HG03097 (cell line): ENCODE data around the gene RERE.
"Not testable (repeated sequence)": the region's sequence is repeated elsewhere in the genome, so short reads cannot be mapped to it uniquely, and the experiment has no call there.

Experiments used
- ATAC-seq: cut with Tn5 transposase; IDR thresholded peaks from one replicate; pipeline ENCODE4 v1.9.1; 2021; ENCODE audit not compliant: unreplicated experiment, low FRiP score

The RERE gene

DNA sequence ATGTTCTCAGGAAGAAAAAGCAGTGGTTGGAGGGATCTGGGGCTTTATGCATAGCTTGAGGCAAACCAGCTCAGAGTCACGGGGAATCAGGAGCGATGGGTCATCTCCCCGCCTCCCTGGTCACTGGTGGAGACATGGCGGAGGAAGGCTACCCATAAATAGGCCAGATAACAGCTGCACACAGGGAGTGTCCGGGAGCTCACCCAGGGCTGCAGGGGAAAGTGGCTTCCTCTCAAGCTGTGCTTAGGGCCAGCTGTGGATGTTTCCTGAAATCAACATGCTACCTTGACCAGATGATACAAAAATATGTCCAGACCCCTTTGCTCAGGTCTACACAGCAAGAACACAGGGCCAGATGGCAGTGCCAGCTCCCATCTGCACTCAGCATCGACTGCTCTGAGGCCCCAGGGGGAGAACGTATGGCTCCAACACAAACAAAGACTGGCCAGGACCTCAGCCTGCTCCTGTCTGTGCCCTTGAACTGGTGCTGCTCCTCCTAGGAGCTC is 27.1 kb upstream of the RERE start:
- ATAC-seq = no peak

DNA sequence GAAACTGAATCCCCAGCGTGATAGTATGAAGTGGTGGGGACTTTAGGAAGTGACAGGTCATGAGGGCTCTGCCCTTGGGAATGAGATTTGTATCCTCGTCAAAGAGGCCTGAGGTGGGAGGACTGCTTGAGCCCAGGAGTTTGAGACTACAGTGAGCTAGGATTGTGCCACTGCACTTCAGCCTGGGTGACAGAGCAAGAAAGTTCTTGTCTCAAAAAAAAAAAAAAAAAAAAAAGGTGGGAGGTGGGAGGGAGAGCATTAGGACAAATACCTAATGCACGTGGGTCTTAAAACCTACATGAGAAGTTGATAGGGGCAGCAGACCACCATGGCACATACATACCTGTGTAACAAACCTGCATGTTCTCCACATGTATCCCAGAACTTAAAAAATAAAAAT is 24.0 kb upstream of the RERE start:
- no peak for ATAC-seq

DNA sequence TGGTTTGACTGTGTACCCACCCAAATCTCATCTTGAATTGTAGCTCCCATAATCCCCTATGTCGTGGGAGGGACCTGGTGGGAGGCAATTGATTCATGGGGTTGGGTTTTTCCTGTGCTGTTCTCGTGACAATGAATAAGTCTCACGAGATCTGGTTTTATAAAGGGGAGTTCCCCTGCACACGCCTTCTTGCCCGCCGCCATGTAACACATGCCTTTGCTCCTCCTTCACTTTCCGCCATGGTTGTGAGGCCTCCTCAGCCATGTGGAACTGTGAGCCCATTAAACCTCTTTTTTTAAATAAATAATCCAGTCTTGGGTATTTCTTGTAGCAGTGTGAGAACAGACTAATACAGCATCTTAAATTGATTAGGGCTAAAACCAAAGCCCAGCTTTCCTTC is 22.6 kb upstream of the RERE start:
- ATAC-seq = no peak

DNA sequence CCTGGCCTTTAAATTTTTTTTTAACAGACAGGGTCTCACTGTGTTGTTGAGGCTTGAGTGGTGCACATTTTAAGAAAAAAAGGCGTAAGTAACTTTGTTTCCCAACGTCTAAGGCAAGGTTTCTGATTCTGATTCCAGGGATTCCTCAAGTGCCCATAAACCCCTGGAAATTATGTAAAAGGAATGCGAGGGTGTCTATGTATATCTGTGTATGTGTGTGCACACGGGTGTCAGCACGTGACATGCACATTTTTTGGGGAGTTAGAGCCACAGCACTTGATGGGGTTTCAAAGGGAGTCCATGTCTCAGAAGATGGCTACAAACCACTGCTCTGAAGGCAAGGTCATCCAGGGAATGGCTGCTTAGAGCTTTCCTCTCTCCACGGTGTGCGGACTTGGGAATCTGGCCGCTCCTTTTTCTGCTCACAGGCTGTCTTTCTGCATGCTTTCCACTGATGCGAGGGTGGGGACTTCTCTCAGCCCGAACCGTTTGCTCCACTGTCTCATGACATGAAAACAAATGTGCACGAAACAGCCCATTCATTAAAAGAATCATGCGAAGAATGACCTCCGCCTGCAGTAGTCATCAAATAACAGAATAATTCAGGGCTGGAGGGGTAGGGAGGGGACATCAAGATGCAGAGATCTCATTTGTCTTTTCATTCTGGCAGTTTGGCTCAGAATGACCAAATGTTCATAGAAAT is 18.7 kb upstream of the RERE start:
- ATAC-seq = no peak

DNA sequence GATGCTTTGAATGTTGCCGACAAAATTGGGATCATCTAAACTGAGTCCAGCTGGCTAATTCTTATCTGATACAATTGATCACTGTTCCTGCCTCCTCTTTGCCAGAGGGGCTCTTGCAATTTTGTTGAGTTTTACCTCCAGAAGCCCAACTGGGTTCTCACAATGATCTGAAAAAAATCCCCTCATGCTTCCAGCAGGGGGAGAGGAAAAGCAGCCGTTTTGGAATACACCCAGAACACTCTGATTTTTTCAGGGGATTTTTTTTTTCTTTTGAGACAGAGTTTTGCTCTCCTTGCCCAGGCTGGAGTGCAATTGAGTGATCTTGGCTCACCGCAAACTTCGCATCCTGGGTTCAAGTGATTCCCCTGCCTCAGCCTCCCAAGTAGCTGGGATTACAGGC is 13.9 kb upstream of the RERE start:
- no peak for ATAC-seq

DNA sequence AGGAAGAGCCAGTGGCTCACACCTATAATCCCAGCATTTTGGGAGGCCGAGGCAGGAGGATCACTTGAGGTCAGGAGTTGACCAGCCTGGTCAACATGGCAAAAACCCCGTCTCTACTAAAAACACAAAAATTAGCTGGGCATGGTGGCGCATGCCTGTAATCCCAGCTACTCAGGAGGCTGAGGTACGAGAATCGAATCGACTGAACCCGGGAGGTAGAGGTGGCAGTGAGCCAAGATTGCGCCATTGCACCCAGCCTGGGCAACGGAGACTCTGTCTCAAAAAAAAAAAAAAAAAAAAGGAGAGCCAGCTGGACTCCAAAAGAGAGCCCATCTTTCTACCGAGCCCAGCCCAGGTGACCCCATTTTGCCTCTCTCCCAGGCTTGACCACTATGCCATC is 13.3 kb upstream of the RERE start:
- ATAC-seq = not testable (repeated sequence)

DNA sequence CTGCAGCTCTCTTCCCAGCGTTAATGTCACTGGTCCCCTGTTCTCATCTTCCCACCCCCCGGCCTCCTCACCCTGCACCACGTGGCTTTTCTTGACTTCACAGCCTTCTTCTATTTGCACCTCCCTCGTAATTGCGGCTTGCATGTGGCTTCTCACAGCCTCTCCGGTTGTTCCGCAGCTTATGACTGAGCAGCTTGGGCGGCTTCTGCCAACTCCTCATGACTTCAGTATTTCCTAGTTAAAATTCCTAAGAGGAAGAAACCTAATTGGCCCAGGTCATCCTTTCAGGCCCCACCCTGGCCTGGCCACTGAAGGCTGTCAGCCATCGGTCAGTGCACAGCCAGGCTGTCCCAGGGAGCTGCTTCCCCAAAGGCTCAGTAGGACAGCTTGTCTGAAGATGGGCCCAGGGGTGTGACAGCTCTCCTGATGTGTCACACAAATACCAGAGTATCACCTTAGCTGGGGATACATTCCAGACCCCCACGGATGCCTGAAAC is 8.6 kb upstream of the RERE start:
- no peak for ATAC-seq

DNA sequence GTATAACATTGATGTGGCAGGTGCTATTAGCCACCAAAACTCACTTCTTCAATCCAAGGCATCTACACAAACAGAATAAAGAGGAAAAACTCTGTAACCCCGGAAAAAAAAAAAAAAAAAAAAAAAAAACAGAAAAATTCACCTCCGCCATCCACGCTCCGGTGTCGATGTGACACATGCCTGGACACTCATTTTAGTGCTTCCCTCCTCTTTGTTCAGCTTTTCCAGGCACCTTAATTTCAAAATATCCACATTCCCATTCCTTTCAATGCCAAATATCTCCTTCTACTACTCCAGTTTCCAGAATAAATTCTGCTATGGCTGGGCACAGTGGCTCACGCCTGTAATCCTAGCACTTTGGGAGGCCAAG is 5.8 kb upstream of the RERE start:
- no peak for ATAC-seq

DNA sequence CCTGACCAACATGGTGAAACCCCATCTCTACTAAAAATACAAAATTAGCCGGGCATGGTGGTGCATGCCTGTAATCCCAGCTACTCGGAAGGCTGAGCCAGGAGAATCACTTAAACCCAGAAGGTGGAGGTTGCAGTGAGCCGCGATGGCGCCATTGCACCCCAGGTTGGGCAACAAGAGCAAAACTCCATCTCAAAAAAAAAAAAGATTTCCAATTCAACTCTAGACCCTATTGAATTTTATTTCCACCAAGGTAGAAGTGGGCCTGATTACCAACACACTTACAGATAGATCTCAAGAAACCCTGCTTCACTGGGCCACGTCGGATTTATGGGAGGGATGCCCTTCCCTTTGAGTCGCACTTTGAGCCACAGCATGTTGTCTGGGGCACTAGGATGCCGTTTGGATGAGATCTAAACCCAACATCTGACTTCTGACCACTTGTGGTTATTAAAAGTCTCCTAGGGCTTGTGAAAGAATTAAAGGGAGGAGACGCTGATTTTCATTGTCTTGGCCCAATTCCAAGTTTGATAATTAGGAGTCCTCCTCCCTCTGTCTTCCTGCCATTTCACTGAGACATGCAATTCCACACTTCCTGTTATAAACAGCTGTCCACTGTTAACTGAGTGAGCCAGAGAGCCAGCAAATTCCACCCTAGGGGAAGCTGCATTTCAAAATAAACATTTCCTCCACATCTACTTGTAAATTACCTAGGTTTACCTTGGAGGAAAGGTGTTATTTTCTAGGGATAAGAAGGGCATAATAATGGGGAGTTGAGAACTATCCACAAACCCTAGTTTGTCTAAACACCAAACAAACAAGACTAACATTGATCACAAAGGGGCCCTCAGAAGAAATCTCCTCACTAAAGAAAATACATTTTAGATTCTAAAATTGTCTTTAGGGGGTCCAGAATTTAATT is 5.2 kb upstream of the RERE start:
- ATAC-seq = no peak

DNA sequence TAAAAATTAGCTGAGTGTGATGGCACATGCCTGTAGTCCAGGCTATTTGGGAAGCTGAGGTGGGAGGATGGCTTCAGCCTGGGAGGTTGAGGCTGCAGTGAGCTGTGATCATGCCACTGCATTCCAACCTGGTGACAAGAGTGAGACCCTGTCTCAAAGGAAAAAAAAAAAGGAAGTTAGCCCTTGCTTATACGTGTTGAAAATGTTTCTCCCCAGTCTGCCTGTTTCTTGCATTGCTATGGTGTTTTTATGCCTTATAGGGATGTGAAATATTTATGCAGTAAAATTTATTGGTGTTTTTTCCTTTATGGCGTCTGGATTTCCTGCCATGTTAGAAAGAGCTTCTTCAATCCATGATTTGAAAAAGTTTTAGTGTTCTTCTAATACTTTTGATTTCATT is 3.6 kb upstream of the RERE start:
- no peak for ATAC-seq

DNA sequence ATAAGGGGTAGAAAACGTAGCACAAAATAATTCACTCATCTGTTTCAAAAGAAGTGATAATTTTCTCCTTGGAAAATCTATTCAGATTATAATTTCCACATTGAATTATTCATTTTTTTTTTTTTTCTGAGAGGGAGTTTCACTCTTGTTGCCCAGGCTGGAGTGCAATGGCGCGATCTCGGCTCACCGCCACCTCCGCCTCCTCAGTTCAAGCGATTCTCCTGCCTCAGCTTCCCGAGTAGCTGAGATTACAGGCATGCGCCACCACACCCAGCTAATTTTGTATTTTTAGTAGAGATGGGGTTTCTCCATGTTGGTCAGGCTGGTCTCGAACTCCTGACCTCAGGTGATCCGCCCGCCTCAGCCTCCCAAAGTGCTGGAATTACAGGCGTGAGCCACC is 1.3 kb upstream of the RERE start:
- not testable (repeated sequence) for ATAC-seq

DNA sequence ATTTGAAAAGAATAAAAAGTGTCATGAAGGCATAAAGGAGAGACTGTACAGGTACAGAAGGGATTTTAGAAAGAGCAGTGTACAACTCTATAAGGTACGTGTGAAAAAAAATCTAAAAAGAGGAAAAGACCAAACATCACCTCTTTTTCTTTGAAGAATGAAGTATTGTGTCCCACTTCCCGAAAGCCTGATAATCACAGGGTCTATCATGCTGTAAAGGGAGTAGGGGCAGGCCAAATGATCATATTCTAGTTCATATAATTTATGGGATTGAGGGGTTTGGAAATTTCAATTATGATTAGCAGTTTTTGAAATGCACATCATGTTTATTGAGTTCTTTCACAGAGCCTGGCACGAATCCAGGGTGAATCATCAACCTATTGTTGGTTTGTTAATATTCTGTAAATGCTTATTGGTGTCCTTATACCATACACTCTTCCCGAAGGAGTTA is 910 bp upstream of the RERE start:
- ATAC-seq = no peak

DNA sequence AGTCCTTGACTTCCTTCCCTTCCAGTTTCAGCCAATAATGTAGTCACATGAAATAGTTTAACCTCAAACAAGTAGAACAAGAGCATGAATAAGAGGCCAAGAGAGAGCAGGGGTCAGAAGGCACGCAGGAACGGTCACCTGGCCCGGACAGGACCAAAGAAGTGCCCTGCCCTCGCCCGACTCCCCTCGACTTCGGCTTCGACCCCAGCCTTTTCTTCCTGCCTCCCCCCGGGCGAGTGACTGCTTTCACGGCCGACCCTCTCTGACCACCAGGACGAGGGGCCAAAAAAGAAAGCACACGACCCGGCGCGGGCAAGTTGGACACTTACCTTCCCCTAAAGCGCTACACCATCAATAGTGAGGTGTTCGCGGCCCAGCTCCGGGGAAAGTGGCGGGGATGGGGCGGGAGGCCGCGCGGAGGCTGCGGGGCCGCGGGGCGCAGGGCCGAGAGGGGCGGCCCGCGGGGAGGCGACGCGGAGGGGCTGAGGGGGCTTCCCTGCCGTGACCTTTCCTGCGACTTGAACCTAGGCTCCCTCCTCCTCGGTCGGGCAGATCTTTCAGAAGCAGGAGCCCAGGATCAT is 519 bp downstream of the RERE start:
- peak; percentile 16 for ATAC-seq

DNA sequence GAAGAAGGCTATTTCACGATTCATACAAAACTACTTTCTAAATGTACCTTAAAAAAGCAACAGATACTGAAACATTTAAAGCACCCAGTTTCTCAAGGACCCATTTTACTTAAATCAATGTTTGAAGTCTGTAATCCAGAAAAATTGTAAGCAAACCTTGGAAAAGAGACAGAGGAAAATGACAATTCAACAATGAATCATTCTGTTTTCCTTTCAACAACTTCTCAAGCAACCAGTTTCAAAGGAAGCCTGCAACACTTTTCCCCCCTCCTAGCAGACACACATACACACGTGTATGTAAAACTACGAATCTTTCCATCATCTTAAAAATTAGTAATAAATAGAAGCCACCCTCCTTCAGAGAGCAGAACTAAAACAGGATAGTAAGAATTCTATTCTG is 1.2 kb downstream of the RERE start:
- ATAC-seq = no peak

DNA sequence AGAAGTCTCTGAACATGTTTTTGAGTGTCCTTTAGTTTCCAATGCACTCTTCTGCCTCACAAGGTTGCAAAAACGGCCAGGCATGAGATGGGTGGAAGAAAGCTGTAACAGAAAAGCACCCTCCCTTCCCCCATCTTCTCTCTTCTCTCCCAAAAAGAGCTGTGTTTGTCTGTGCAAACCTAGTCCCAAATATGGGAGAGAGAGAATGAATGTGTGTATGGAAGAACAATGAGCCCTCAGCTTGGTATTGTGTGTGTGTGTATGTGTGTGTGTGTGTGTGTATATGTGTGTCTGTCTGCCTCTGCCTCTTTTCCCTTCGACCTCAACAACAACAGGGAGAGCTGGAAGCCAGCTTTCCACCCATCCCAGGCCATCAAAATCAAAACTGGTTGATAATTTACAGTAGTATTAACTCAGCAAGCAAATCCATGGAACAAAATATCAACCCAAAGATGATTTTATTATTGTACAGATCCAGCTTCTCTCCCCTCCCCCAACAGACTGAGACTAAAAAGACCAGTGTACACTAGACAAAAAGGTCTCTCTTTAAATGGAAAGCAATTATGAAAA is 1.8 kb downstream of the RERE start:
- no peak for ATAC-seq

DNA sequence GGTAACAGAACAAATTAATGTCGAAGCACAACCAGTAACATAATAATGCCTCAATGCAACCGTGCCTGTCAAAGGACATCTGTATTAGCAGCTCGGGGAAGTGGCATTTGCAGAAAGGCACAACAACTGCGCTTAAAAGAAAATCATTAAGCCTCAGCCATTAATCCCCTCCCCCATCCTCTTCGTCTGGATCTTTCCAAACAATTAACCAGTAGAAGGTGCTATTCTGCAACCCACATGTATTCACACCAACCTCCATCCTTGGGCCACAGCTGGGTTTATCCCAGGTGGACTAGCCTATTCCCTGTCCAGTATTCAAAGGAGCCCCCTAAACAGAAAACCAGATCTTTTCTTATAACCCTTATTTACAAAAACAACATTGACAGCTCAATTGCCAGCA is 2.6 kb downstream of the RERE start:
- no peak for ATAC-seq

DNA sequence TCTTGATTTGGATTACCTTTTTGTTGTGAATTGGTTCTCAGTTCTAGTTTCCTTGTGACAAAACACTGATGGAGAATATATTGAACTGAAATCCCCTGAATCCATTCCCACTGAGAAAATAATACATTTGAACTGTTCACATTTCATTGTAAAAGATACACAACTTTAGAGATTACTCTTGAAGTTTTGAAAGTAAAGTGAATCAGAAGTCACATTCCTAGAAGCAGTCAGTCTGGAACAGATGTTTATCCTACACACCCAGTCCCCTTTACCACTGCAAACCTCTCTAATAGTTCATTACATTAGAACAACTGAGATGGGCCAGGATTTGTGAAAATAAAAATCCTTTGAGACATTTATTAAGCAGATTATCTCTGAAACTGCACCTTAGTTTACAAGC is 3.4 kb downstream of the RERE start:
- ATAC-seq = no peak

DNA sequence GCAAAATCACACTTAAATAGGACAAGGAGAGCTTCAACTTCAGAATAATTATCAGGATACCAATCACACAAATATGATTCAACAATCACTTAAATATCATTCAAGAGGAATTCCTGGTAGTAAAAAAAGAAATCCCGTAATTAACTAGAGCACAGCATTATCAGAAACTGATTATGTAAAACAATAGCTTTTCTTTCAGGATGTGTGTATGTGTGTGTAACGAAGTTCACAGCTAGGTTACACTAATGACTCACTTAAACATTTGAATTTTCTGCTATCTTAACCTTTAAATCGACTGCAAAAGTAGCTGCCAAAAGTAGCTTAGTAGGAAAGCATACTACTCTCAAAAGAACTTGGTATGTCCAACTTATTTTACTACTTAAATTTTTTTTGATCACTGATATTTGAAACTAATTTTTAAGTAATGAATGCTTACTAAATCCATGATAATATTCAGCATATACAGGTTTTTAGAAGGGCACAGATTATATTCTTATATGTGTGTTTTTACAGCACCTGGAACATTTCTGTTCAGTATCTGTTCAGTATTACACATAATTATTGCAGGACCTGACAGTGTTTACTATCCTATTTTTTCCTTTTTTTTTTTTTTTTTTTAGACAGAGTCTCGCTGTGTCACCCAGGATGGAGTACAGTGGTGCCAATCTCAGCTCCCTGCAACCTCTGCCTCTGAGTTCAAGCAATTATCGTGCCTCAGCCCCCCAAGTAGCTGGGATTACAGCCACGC is 4.2 kb downstream of the RERE start:
- no peak for ATAC-seq

DNA sequence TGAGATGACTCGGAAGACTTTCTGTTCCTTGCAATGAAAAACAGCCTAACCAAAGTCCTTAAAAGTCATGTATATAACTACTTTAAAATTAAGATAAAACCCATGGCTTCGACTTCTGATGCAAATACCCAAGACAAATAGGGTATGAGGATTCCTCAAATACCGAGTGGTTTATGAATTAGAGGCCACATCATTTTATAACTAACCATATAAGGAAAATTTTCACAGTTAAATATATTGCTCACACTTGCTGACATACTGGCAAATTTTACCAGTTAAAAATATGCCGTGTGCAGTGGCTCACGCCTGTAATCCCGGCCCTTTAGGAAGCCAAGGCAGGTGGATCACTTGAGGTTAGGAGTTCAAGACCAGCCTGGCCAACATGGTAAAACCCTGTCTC is 5.4 kb downstream of the RERE start:
- ATAC-seq = no peak

DNA sequence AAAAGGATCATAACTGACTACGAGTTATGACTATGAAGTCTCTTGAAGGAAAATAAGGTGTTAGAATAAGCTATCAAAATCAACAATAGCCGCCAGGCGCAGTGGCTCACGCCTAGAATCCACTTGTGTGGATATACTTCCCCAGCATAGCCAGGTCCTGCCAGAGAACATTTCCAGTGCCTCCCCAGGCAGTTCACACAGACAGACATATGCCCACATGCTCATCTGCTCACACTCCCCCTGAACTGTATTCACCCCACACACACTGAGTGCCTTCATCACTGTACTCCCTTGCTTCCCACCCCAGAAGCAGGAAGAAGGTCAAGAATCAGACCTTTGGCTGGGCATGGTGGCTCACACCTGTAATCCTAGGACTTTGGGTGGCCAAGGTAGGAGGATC is 6.5 kb downstream of the RERE start:
- ATAC-seq = no peak
